Muscle of back (tissue), 13 donors: ENCODE data around the gene CHMP4A. TPM values are rescaled to one million over a fixed set of nuclear protein-coding genes. Genes with fewer than 3 reads are reported as not detected.

ENCODE experiments used
- DNase-seq, 3 donors: peaks; one replicate each; pipeline versions ENCODE4 v3.0.0 to v3.0.0-alpha.2; 2013
- long read RNA-seq, 9 donors: transcript quantifications; one replicate each; lab custom pipeline, GENCODE V29; 2026
- polyA plus RNA-seq, 10 donors: library from polyadenylated mRNA; unstranded; fragments of 120-200 nt; gene quantifications; one replicate each; pipeline ENCODE4 v1.2.1, GENCODE V29; 2013; ENCODE audit not compliant: insufficient read length in 10 of 10

Gene CHMP4A
- polyA plus RNA-seq, result 10 to 100 TPM; 26.0 to 44.1 (median 34.5) TPM
- long read RNA-seq, donor 1, transcript CHMP4A-201 (6 exons, 1,393 nt), result major isoform, 11 of 13 reads
- long read RNA-seq, donor 1, partial matches to known transcripts, result 0 of 13 reads
- long read RNA-seq, donor 1, other reads (novel, unspliced or antisense), result 0 of 13 reads
- long read RNA-seq, donor 2, transcript CHMP4A-201 (6 exons, 1,393 nt), result major isoform, 8 of 9 reads
- long read RNA-seq, donor 2, partial matches to known transcripts, result 0 of 9 reads
- long read RNA-seq, donor 2, other reads (novel, unspliced or antisense), result 0 of 9 reads
- long read RNA-seq, donor 3, result 0 reads
- long read RNA-seq, donor 4, transcript CHMP4A-201 (6 exons, 1,393 nt), result major isoform, 10 of 12 reads
- long read RNA-seq, donor 4, partial matches to known transcripts, result 0 of 12 reads
- long read RNA-seq, donor 4, other reads (novel, unspliced or antisense), result 0 of 12 reads
- long read RNA-seq, donor 5, transcript CHMP4A-201 (6 exons, 1,393 nt), result major isoform, 15 of 18 reads
- long read RNA-seq, donor 5, partial matches to known transcripts, result 0 of 18 reads
- long read RNA-seq, donor 5, other reads (novel, unspliced or antisense), result 0 of 18 reads
- long read RNA-seq, donor 6, transcript CHMP4A-201 (6 exons, 1,393 nt), result major isoform, 20 of 20 reads
- long read RNA-seq, donor 6, partial matches to known transcripts, result 0 of 20 reads
- long read RNA-seq, donor 6, other reads (novel, unspliced or antisense), result 0 of 20 reads
- long read RNA-seq, donor 7, transcript CHMP4A-201 (6 exons, 1,393 nt), result major isoform, 8 of 9 reads
- long read RNA-seq, donor 7, partial matches to known transcripts, result 0 of 9 reads
- long read RNA-seq, donor 7, other reads (novel, unspliced or antisense), result 0 of 9 reads
- long read RNA-seq, donor 8, transcript CHMP4A-201 (6 exons, 1,393 nt), result major isoform, 6 of 12 reads
- long read RNA-seq, donor 8, partial matches to known transcripts, result 5 of 12 reads
- long read RNA-seq, donor 8, other reads (novel, unspliced or antisense), result 0 of 12 reads
- long read RNA-seq, donor 9, partial matches to known transcripts, result 0 of 1 reads
- long read RNA-seq, donor 9, other reads (novel, unspliced or antisense), result 0 of 1 reads

- peak; percentile 96 to 98 (median 98) for DNase-seq
Measured at GRCh38 chr14:24212924-24213865, at the start of gene CHMP4A. CHMP4A (minus strand) TSS chr14:24213488; CDS start chr14:24213439, 49 bp downstream.

DNA sequence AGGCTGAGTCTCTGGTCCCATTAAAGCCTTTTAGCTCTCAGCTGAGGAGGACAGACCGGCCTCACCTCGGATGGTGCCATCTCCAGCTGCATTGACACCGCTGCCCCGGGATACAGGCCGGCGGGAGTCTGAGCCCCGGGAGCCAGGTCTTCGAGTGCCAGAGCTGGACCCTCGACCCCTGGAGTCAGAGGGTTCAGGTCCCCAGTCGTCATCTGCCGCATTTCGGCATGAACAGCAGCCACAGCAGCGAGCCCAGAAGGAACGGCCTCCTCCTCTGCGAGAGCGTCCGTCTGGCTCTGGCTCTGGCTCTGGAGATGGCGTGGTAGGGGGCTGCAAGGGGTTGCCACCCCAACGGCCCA, 48.7 kb upstream of the CHMP4A start:
- DNase-seq, result no peak

DNA sequence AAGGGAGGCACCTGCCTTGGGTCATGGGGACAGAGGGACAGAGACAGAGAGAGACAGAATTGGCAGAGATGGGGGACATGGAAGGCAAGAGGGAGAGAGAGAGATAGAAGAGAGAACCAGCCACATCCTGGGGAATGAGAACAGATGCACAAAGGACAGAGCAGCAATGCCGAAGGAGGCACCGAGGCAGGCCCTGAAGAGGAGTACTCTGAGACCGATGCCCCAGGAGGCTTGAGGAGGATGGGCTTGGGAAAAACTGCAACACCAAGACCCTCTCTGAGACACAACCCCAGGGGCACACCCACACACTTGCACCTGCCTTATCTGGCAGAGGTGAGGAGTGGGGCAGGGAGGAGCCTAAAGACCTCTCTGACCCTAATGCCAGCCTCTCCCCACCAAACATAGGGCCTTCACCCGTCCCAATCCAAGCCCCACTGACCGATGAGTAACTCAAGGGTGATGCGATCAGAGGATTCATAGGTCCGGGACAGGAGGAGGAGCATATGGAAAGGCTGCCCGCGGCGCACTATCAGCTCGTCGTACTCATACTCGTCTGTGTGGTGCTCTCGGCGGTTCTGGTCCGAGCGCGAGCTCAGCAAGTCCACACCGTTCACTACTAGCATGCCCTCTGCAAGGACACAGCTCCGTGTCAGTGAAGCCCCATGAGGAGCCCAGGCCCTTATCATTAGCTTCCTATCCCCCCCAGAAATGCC, 48.1 kb upstream of the CHMP4A start:
- no peak for DNase-seq

- no peak for DNase-seq
Measured at GRCh38 chr14:24260780-24261157, 47.5 kb upstream of the CHMP4A start.

- no peak for DNase-seq
Measured at GRCh38 chr14:24260026-24260779, 46.9 kb upstream of the CHMP4A start.

DNA sequence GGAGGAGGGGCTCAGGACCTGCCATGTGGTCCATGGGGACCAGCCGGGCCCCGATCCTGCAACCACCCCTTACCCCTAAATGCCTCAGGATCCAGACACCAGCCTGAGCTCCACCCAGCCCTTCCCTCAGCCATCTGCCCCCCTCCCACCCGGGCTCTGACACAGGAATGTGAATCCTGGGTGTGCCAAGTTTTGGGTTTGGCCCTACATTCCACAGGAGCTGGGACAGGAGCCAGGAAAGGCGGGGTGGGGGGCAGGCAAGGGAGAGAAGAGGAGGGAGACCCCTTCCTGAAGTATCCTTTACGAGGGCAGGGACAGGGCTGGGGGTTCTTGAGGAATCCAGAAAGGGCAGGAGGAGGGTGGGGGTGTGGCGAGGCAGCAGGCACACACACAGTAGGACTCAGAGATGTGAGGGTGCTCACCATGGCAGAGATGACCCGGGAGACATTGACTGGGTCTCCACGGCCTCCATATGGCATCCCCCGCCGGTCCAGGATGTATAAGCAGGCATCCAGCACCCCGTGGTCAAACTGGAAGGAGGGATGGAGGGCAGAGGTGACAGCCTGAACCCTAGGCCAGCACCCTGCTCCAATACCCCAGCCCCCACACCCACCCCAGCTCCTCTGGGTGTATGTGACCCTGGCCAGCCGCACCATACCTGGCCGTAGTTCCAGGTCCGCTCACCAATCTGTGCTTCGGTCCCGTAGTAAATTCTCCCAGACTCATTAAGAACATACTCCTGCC, 46.2 kb upstream of the CHMP4A start:
- DNase-seq, result peak in 2 of 3 donors; percentile 32 to 34

GRCh38 chr14:24258548-24259265, 45.4 kb upstream of the CHMP4A start:
- DNase-seq, result no peak

DNA sequence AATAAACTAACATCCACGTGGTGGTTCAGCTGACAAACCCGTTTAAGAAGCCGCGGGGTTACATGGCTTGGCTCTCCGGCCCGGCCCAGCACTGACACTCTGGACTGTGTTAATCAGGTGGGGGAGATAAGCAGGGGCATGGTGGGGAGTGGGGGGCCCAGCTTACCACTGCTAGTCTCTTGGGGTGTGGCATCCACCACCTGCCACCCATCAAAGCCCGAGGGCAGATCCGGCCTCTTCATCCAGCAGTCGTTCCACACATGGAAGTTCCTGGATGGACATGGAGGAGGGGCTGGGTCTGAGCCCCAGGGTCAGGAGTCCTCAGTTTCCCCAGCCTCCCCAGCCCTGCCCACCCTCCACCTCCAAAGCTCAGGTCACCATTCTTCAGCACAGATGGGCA, 44.8 kb upstream of the CHMP4A start:
- DNase-seq, result no peak

DNA sequence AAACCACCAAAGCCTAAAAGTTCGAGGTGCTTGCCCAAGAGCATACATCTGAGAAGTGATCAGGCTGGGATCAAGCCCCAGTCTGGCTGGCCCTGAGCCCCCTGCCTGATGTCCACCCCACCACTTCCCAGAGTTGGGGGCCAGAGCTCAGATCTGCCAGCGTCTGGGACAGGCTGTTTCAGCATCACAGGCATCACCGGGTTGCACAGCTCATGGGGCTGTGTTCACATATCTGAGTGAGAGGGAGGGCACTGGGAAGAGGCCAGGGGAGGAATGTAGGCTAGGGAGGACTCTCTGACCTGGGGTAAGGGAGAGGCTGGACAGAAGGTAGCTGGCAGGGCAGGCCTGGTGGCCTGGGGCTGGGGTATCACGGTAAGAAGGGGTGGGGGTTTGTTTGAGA, 43.7 kb upstream of the CHMP4A start:
- DNase-seq, result no peak

GRCh38 chr14:24255931-24256711, 42.8 kb upstream of the CHMP4A start:
- DNase-seq, result no peak

GRCh38 chr14:24255438-24255837, 42.1 kb upstream of the CHMP4A start:
- DNase-seq, result no peak

GRCh38 chr14:24254630-24255392, 41.5 kb upstream of the CHMP4A start:
- DNase-seq, result no peak

DNA sequence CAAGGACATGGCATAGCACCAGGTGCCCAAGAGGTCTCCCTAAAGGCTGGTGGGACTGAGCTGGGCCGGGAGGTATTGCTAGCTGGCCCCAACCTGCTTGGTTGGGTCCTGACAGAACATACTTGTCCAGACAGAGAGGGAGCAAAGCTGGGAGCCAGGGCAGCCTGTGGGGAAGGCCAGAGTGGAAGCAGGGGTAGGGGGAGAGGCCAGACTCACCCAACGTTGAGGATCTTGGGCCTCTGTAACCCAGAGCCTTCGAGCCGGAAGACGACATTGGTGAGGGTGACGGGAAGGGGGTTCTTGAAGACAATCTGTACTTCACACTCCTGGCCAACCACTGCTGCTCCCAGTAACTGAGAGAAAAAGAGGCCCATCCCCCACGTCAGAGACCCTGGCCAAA, 40.6 kb upstream of the CHMP4A start:
- DNase-seq, result no peak

DNA sequence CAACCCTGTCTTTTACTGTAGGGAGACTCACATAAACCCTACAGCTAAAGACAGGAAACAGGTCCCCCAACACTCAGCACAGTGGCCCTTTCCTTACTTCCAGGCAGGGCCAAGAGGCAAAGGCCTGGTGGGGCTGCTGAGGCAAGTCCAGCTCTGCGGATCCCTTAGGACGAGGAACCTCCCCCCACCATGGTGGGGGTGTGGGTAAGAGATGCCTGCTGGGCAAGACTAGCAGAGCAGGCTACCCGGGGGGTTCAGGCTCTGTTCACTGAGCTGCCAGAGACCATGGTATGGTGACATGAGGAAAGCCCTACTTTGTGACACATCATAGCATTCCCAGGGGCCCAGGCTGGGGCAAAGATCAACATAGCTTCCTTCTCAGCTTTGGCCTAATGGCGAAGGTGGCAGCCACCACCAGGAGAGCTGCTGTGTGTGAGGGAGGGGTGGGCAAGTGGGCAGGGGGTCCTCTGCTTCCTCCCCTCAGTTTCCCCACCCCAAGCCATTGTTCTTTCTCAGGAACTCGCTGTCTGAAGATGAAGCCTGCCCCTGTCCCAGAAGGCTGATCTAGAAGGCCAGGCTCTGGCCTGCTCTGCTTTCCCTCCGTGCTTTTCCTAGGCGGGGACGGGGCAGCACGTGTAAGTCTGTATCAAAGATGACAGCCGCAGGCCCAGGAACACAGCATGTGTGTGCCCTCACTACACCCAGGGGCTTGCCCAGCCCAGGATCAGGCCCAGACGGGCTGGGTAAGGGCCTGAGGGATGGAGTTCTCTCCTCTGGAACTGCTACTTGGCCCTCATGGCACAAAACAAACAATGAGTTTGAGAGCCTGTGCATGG, 39.2 kb upstream of the CHMP4A start:
- DNase-seq, result no peak

GRCh38 chr14:24251880-24252288, 38.6 kb upstream of the CHMP4A start:
- no peak for DNase-seq

DNA sequence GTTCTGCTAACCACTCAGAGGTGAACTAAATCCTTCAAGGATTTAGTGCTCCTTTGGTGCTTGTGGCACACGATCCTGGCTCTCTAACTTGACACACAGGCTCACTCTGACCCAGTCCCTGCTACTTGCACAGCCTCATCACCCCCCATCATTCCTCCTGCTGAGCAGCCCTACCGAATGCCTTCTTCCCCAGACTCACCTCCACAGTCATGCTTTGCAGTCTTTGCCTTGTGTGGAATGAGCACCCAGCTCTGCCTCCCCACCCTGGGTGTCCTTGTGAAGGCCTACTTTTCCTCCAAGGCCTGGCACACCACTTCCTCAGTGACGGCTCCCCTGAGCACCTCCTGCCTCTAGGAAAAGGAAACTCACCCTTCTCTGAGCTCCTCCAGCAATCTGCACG, 37.1 kb upstream of the CHMP4A start:
- no peak for DNase-seq
